ENCODE data around the gene SNX33.

DNA sequence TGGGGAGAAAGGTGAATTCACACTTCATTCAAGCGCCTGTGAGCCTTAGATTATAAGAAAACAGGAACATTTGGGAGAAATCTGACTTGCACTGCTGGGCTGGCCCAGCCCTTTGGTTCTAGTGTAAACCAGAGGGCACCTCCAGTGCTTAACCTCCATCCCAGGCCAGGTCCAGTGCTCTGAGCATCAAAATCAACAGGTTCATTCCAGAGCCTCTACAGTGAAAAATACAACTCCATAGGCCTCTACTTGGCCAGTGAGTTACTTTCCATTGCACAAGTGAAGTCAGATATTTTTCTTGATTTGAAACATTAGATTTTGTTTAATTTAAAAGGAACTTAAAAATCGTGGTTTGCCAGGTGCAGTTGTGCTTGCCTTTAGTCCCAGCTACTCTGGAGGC, 25.2 kb upstream of the SNX33 start:
- TF ChIP-seq CREB1 (CRISPR knock-in tag; IDR thresholded peaks at IDR 0.05; ENCODE audit: low read depth) (no peak), POLR2AphosphoS5 (IDR thresholded peaks at IDR 0.05; ENCODE audit: low read depth) (no peak), EZH2 (IDR thresholded peaks at IDR 0.05; ENCODE audit: low read depth, unreplicated experiment) (no peak), JUNB (IDR thresholded peaks at IDR 0.05; ENCODE audit: unreplicated experiment) (no peak), ZNF331 (CRISPR knock-in tag; IDR thresholded peaks at IDR 0.05; ENCODE audit: low read depth) (no peak), NANOG (IDR thresholded peaks at IDR 0.05; ENCODE audit: borderline replicate concordance) (no peak), EZH2phosphoT487 (IDR thresholded peaks at IDR 0.05; ENCODE audit: unreplicated experiment) (no peak), STAT1 (IDR thresholded peaks at IDR 0.05; ENCODE audit: unreplicated experiment) (no peak), ZNF114 (CRISPR knock-in tag; IDR thresholded peaks at IDR 0.05) (no peak)
- TF ChIP-seq, protein P1, sequence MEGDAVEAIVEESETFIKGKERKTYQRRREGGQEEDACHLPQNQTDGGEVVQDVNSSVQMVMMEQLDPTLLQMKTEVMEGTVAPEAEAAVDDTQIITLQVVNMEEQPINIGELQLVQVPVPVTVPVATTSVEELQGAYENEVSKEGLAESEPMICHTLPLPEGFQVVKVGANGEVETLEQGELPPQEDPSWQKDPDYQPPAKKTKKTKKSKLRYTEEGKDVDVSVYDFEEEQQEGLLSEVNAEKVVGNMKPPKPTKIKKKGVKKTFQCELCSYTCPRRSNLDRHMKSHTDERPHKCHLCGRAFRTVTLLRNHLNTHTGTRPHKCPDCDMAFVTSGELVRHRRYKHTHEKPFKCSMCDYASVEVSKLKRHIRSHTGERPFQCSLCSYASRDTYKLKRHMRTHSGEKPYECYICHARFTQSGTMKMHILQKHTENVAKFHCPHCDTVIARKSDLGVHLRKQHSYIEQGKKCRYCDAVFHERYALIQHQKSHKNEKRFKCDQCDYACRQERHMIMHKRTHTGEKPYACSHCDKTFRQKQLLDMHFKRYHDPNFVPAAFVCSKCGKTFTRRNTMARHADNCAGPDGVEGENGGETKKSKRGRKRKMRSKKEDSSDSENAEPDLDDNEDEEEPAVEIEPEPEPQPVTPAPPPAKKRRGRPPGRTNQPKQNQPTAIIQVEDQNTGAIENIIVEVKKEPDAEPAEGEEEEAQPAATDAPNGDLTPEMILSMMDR (conservative IDR thresholded peaks at IDR 0.05; ENCODE audit: low read depth in 2 of 2) = no peak
- TF ChIP-seq, protein P2, sequence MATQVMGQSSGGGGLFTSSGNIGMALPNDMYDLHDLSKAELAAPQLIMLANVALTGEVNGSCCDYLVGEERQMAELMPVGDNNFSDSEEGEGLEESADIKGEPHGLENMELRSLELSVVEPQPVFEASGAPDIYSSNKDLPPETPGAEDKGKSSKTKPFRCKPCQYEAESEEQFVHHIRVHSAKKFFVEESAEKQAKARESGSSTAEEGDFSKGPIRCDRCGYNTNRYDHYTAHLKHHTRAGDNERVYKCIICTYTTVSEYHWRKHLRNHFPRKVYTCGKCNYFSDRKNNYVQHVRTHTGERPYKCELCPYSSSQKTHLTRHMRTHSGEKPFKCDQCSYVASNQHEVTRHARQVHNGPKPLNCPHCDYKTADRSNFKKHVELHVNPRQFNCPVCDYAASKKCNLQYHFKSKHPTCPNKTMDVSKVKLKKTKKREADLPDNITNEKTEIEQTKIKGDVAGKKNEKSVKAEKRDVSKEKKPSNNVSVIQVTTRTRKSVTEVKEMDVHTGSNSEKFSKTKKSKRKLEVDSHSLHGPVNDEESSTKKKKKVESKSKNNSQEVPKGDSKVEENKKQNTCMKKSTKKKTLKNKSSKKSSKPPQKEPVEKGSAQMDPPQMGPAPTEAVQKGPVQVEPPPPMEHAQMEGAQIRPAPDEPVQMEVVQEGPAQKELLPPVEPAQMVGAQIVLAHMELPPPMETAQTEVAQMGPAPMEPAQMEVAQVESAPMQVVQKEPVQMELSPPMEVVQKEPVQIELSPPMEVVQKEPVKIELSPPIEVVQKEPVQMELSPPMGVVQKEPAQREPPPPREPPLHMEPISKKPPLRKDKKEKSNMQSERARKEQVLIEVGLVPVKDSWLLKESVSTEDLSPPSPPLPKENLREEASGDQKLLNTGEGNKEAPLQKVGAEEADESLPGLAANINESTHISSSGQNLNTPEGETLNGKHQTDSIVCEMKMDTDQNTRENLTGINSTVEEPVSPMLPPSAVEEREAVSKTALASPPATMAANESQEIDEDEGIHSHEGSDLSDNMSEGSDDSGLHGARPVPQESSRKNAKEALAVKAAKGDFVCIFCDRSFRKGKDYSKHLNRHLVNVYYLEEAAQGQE (IDR thresholded peaks at IDR 0.05; ENCODE audit: unreplicated experiment) = no peak
